Measurements from ENCODE around the gene RNF144A.

DNA sequence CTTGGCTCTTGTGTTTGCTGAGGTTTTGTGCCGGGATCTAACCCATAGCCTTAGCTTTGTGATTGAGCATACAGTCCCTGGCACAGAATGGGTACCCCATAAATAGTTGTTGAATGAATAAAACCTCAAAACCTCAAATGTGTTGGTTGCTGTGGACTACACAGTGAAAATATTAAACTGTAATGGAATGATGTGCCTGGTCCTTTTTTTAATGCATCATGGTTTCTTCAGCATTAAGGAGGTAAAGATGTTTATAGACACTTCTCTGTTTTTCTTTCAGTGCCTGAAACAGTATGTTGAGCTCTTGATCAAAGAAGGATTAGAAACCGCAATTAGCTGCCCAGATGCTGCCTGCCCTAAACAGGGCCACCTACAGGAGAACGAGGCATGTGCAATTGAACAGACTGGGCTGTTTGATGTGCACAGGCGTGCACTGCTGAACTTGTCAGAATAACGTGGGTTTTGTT is 97.0 kb downstream of the RNF144A start:
- no peak for TF ChIP-seq EZH2 (IDR thresholded peaks at IDR 0.05; ENCODE audit: borderline replicate concordance)
- TF ChIP-seq, protein P1, sequence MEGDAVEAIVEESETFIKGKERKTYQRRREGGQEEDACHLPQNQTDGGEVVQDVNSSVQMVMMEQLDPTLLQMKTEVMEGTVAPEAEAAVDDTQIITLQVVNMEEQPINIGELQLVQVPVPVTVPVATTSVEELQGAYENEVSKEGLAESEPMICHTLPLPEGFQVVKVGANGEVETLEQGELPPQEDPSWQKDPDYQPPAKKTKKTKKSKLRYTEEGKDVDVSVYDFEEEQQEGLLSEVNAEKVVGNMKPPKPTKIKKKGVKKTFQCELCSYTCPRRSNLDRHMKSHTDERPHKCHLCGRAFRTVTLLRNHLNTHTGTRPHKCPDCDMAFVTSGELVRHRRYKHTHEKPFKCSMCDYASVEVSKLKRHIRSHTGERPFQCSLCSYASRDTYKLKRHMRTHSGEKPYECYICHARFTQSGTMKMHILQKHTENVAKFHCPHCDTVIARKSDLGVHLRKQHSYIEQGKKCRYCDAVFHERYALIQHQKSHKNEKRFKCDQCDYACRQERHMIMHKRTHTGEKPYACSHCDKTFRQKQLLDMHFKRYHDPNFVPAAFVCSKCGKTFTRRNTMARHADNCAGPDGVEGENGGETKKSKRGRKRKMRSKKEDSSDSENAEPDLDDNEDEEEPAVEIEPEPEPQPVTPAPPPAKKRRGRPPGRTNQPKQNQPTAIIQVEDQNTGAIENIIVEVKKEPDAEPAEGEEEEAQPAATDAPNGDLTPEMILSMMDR (IDR thresholded peaks at IDR 0.05; ENCODE audit: poor library complexity): peak; percentile 36
